PC-3 (cell line): ENCODE measurements around the gene LRRC47. TPM values are rescaled to one million over a fixed set of nuclear protein-coding genes. Genes with fewer than 3 reads are reported as not detected.

Experiments
- ATAC-seq: fragments of 200-7000 bp; cut with Tn5 transposase; 2 replicates; pipeline ENCODE4 v1.9.1; 2020; ENCODE audit warnings: mild to moderate bottlenecking, moderate library complexity
- BruUV-seq: library from RNA; stranded (reverse); fragments of 400-500 nt; replicated peaks from 2 replicates; lab custom pipeline; 2021; lab: Mats Ljungman, UMichigan
- CTCF ChIA-PET: fragments of 300-600 bp; sonication (Branson Sonifier 250); formaldehyde crosslinking; loops from one replicate; lab custom pipeline; 2022; ENCODE audit warnings: antibody characterized with exemption; lab: Charles Lee
- POLR2A ChIA-PET: fragments of 300-600 bp; sonication (Branson Sonifier 250); formaldehyde crosslinking; loops from one replicate; lab custom pipeline; 2022; ENCODE audit warnings: antibody characterized with exemption; ENCODE audit not compliant: unreplicated experiment; lab: Charles Lee
- DNase-seq: peaks from one replicate; pipeline ENCODE4 v3.0.0-alpha.2; 2015
- H2AFZ ChIP-seq: fragments of 300-600 bp; sonication (generic); 2 replicates; pipeline ENCODE4 v1.6.0; 2016; ENCODE audit warnings: antibody characterized with exemption, low read length
- H3F3A ChIP-seq: fragments of 300-600 bp; sonication (generic); one replicate; pipeline ENCODE4 v1.6.0; 2017; ENCODE audit warnings: antibody characterized with exemption, low read length, control low read depth, mild to moderate bottlenecking; ENCODE audit not compliant: unreplicated experiment
- H3K27ac ChIP-seq: fragments of 300-600 bp; sonication (generic); 2 replicates; pipeline ENCODE4 v1.5.1; 2016; ENCODE audit warnings: mild to moderate bottlenecking, low read length
- H3K27me3 ChIP-seq: fragments of 300-600 bp; sonication (generic); 2 replicates; pipeline ENCODE4 v1.6.1; 2016; ENCODE audit warnings: low read length, mixed read lengths
- H3K36me3 ChIP-seq: fragments of 300-600 bp; sonication (generic); 2 replicates; pipeline ENCODE4 v1.6.1; 2016; ENCODE audit warnings: low read depth, mixed run types, low read length, mixed read lengths
- H3K4me1 ChIP-seq: fragments of 300-600 bp; sonication (generic); 2 replicates; pipeline ENCODE4 v1.5.1; 2016; ENCODE audit warnings: low read length; ENCODE audit not compliant: insufficient read depth
- H3K4me2 ChIP-seq: fragments of 300-600 bp; sonication (generic); 2 replicates; pipeline ENCODE4 v1.6.0; 2016; ENCODE audit warnings: low read length
- H3K4me3 ChIP-seq: fragments of 300-600 bp; sonication (generic); 2 replicates; pipeline ENCODE4 v1.5.1; 2016; ENCODE audit warnings: mild to moderate bottlenecking, low read length, mixed read lengths
- H3K79me2 ChIP-seq: fragments of 300-600 bp; sonication (generic); 2 replicates; pipeline ENCODE4 v1.6.1; 2017; ENCODE audit warnings: low read length, mixed read lengths
- H3K9ac ChIP-seq: fragments of 300-600 bp; sonication (generic); 2 replicates; pipeline ENCODE4 v1.6.0; 2016; ENCODE audit warnings: mild to moderate bottlenecking, low read length
- H3K9me2 ChIP-seq: fragments of 300-600 bp; sonication (generic); replicated peaks from 2 replicates; pipeline ENCODE4 v1.6.1; 2016; ENCODE audit warnings: mixed run types, low read length, mixed read lengths
- H3K9me3 ChIP-seq: fragments of 300-600 bp; sonication (generic); 2 replicates; pipeline ENCODE4 v1.6.1; 2016; ENCODE audit warnings: low read length, mixed read lengths
- H4K20me1 ChIP-seq: fragments of 300-600 bp; sonication (generic); 2 replicates; pipeline ENCODE4 v1.6.1; 2016; ENCODE audit warnings: low read length, mixed read lengths
- EZH2 ChIP-seq: fragments of 300-600 bp; sonication (generic); IDR thresholded peaks from one replicate; pipeline ENCODE4 v1.6.1; 2017; ENCODE audit warnings: antibody characterized with exemption, mild to moderate bottlenecking, low read length; ENCODE audit not compliant: unreplicated experiment
- EZH2phosphoT487 ChIP-seq: fragments of 300-600 bp; sonication (generic); IDR thresholded peaks from 2 replicates; pipeline ENCODE4 v1.6.1; 2018; ENCODE audit warnings: mild to moderate bottlenecking, antibody characterized with exemption, low read length, borderline replicate concordance
- intact Hi-C: fragments of 100-400 bp; cut with micrococcal nuclease; formaldehyde crosslinking; loops from 2 replicates; pipeline ENCODE4 v1.9.0; 2023
- total RNA-seq: library from RNA; depleted of rRNA; stranded (reverse); fragments of >200 nt; gene quantifications from 2 replicates; pipeline ENCODE4 v1.2.3, GENCODE V29; 2014
- TF ChIP-seq, protein P1 (sequence below): fragments of 300-600 bp; sonication (generic); conservative IDR thresholded peaks from 2 replicates; pipeline ENCODE4 v1.5.1; 2017; ENCODE audit warnings: antibody characterized with exemption, low read depth, mild to moderate bottlenecking, low read length

Gene LRRC47
- total RNA-seq, 1 experiment from 2014 or later, result 77.4 TPM

DNA sequence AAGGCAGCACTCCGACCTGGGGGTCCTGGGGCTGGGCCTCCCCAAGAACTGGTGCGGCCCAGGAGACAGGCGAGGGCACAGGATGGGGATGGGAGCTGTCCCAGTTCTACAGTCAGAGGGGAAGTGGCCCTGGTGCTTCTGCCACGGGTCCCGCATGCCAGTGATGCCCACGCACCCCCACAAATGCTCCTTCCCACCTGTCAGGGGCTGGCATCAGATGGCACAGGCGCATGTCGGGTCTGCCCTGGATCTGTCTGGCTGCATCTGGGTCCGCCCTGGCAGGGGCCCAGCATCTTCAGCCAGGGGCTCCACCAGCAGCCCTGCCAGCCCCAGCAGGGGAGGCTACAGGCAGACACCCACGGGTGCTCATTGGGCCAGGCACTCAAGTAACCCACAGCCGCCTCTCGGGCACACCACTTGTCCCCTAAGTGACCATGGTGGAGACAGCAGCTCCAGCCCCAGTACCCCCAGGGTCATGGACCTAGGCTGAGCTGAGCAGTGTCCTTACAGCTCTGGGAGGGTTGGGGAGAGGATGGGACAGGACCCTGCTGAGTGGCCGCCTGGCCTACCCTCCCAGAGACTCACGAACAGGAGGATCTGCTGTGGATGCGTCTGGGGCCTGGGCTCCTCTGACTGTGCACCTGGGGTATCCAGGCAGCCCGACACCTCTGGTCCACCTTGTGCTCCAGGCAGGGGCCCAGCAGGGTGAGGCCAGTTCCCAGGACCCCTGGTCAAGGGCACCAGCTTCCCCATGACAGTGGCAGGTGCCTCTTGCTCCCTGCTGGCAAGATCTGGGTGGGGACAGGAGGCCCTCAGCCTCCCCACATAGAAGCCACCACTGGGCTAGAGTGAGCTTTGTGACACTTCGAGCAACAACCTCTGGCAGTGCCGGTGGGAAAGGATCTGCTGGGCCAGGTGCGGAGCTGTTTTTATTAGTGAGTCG lies 18.4 kb downstream of the LRRC47 start:
- Histone ChIP-seq H2AFZ (no peak overlapping the region), H3K9ac (no peak overlapping the region), H3K9me2 (no peaks in the 10 kb centered on the region), H3F3A (no peaks in the 10 kb centered on the region), H3K4me3 (no peak overlapping the region), H3K79me2 (no peaks in the 10 kb centered on the region), H3K4me2 (no peak overlapping the region), H3K9me3 (no peaks in the 10 kb centered on the region), H3K4me1 (peaks cover 5% of the 10 kb centered on the region; the same call in 1 of the 2 replicates), H4K20me1 (no peaks in the 10 kb centered on the region), H3K36me3 (peaks cover 29% of the 10 kb centered on the region), H3K27me3 (no peaks in the 10 kb centered on the region), H3K27ac (no peak overlapping the region)
- ChIA-PET POLR2A (no interaction called here), CTCF (interaction anchor here (0.5 kb wide), 1 partner anchor 122 kb away, joined by 3 read pairs; no protein-coding TSS in a partner anchor)
- TF ChIP-seq, protein P1, sequence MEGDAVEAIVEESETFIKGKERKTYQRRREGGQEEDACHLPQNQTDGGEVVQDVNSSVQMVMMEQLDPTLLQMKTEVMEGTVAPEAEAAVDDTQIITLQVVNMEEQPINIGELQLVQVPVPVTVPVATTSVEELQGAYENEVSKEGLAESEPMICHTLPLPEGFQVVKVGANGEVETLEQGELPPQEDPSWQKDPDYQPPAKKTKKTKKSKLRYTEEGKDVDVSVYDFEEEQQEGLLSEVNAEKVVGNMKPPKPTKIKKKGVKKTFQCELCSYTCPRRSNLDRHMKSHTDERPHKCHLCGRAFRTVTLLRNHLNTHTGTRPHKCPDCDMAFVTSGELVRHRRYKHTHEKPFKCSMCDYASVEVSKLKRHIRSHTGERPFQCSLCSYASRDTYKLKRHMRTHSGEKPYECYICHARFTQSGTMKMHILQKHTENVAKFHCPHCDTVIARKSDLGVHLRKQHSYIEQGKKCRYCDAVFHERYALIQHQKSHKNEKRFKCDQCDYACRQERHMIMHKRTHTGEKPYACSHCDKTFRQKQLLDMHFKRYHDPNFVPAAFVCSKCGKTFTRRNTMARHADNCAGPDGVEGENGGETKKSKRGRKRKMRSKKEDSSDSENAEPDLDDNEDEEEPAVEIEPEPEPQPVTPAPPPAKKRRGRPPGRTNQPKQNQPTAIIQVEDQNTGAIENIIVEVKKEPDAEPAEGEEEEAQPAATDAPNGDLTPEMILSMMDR, result no peak
- TF ChIP-seq EZH2 (no peak), EZH2phosphoT487 (no peak)
- intact Hi-C loops, result no loop called here
- BruUV-seq, result no TSS peak
- ATAC-seq (no peak), DNase-seq (no peak)

DNA sequence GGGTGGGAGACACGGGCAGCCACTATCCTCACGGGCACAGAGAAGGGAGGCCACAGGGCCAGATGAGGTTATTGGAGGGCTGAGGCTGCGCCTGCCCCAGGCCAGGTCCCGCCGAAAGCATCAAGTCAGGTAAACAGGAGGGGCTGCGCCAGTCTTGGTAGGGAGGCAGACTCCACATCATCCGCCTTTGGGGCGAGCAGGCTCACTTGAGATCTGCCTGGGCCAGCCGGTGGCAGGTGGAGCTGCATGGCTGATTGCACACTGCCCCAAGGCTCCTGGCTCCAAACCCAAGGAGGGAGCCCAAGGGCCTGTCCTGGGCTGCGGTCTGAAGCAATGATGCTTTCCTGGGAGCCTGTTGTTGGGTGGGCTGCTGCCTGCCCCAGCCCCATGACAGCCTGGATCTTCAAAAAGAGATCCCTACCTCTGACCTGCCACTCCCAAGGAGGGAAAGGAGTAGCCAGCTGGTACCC lies 19.2 kb downstream of the LRRC47 start:
- H4K20me1 ChIP-seq, result no peaks in the 10 kb centered on the region
- ATAC-seq, result no peak
- no peaks in the 10 kb centered on the region for H3K9me3 ChIP-seq
- H3F3A ChIP-seq, result no peaks in the 10 kb centered on the region
- no peak overlapping the region for H2AFZ ChIP-seq
- no peak overlapping the region for H3K9ac ChIP-seq
- POLR2A ChIA-PET, result no interaction called here
- CTCF ChIA-PET, result no interaction called here
- H3K9me2 ChIP-seq, result no peaks in the 10 kb centered on the region
- no TSS peak for BruUV-seq
- H3K4me2 ChIP-seq, result no peak overlapping the region
- H3K36me3 ChIP-seq, result peaks cover 22% of the 10 kb centered on the region
- no peaks in the 10 kb centered on the region for H3K79me2 ChIP-seq
- intact Hi-C loops, result no loop called here
- peaks cover 8% of the 10 kb centered on the region; the same call in 1 of the 2 replicates for H3K4me1 ChIP-seq
- TF ChIP-seq EZH2phosphoT487 (no peak), EZH2 (no peak)
- TF ChIP-seq, protein P1, result no peak
- DNase-seq, result no peak
- H3K27me3 ChIP-seq, result no peaks in the 10 kb centered on the region
- no peak overlapping the region for H3K4me3 ChIP-seq
- H3K27ac ChIP-seq, result no peak overlapping the region
